AG08396 (cell line): ENCODE measurements around the gene NEK2.
"Not testable (repeated sequence)": the region's sequence is repeated elsewhere in the genome, so short reads cannot be mapped to it uniquely, and the experiment has no call there.

Experiments used
- DNase-seq: peaks from one replicate; pipeline ENCODE4 v3.0.0; 2012; ENCODE audit warnings: low spot score, mixed read lengths

NEK2 gene

DNA sequence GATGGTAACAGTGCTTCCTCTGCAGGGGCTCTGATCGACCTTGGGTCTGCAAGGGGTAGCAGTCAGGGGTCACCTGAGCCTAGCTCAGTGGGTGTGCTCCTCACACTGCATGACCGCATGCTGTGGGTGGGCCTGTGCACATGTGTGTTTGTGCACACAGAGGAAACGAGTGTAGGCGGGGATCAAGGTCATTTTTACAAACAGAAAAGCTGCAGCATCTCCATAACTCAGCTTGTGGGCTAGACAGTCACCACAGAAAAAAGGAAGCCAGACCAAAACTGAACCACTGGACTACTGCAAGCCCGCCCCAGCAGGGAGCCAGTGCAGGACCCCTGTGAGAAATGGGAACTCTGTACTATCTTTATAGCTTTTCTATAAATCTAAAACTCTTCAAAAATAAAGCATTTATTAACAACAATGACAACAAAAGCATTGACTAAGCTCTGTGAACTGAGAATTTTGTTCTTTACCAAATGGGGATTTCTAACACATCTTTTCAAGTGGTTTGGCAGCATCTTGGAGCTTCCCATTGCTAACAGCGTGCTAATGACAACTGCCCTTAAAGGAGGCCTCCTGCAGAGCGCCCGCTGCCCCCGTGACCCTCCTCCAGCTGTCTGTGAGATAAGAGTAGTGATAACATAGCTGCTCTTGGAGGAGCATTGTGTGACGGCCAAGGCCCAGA lies 19.9 kb upstream of the NEK2 start:
- no peak for DNase-seq

DNA sequence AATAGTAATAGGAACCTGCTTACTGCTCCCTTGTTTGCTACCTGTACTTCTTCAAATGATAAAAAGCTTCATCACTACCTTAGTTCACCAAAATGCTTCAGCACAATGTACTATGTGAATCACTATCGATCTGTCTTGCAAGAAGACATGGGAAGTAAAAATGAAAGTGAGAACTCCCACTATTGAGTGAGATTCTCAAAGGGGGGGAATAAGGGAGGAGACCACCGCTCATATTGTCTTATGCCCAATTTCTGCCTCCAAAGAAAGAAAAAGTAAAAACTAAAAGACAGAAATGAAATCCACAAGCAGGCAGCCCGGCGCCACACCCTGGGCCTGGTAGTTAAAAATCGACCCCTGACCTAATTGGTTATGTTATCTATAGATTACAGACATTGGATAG lies 18.5 kb upstream of the NEK2 start:
- not testable (repeated sequence) for DNase-seq

DNA sequence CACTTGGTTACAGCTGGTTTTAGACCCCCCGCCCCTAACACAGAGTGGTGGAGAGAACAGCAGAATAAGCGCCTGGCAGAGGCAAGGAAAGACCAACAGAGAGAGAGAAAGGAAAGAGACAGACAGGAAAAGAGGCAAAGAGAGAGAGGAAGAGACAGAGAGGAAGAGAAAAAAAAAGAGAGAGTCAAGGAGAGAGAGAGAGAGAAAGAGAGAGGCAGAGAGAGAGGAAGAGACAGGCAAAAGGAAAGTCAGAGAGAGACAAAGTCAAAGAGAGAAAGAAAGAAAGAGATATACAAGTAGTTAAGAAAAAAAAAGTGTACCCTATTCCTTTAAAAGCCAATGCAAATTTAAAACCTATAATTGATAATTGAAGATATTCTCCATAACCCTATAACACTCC lies 13.0 kb upstream of the NEK2 start:
- no peak for DNase-seq

DNA sequence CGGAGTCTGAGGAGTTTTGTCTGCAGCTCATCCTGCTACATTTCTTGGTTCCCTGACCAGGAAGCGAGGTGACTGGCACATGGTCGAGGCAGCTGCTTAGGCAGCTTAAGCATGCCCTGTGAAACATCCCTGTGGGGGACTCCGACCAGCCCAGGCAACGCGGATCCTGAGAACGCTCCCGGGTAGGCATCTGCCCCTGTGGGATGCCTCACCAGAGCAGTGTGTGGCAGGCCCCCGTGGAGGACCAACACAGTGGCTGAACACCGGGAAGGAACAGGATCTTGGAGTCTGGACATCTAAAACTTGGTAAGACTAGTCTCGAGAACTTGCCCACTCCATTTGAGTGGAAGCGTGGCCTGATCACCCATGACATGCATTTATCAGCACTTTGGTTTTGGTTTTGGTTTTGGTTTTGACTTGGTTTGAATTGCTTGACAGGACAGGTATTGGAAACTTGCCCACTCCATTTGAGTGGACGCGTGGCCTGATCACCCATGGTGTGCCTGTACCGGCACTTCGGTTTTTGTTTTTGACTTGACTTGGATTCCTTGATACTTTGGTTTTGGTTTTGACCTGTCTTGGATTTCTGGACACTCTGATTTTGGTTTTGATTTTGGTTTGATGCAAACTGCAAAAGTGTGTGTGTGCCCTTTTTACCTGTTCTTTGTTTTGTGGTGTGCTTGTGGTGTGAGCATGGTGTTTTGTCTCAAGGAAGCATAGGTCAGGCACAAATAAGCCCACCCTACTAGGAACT lies 12.2 kb upstream of the NEK2 start:
- DNase-seq = no peak

DNA sequence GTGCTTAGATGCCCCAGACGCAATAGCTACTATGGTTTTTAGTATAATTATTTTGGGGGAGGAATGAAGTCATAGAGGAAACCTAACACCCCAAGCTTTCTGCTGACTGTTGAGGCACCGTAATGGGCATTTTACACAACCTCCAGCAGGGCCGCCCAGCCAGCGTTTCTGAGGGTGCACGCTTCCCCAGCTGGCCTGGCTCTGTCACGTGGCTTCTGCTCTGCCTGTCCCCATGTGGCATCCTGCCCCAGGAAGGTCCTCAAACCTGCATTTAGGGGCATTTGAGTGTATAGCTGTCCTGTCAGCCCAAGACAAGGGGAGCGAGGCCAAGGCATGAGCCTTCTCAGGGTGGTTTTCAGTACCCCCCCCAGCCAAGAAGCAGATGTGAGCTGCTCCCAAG lies 10.4 kb upstream of the NEK2 start:
- no peak for DNase-seq

DNA sequence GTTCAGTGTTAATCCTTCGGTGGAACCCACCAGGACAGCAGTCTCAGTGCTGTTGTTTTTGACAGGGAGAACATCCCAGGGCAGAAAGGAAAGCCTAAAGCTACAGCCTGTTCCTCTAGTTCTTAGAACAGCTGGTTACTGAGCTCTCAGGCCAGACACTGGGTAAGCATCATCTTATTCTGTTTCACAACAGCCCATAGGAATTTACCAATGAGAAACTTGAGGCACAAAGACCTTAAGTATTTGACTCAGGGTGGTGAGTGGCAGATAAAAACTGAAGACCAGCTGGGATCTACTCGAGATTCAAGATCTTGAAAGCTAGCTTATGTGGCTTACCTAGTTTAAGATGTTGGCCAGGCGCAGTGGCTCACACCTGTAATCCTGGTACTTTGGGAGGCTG lies 9.4 kb upstream of the NEK2 start:
- no peak for DNase-seq

DNA sequence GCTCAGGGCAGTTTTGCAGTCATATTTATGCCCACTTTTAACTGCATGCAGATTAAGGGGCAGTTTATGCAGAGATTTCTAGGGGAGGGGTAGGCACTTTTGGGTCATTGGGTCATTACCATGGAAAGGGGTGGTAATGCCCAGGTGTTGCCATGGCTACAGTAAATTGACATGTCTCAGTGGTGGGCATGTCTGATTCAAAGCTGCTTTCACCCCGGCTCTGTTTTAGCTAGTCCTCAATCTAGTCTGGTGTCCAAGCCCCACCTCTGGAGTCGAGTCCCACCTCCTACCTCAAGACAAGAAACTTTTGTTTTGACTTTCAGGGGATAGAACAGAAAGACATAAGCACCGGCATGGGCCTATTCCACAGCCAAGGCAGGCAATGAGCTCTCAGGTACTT lies 8.9 kb upstream of the NEK2 start:
- no peak for DNase-seq

DNA sequence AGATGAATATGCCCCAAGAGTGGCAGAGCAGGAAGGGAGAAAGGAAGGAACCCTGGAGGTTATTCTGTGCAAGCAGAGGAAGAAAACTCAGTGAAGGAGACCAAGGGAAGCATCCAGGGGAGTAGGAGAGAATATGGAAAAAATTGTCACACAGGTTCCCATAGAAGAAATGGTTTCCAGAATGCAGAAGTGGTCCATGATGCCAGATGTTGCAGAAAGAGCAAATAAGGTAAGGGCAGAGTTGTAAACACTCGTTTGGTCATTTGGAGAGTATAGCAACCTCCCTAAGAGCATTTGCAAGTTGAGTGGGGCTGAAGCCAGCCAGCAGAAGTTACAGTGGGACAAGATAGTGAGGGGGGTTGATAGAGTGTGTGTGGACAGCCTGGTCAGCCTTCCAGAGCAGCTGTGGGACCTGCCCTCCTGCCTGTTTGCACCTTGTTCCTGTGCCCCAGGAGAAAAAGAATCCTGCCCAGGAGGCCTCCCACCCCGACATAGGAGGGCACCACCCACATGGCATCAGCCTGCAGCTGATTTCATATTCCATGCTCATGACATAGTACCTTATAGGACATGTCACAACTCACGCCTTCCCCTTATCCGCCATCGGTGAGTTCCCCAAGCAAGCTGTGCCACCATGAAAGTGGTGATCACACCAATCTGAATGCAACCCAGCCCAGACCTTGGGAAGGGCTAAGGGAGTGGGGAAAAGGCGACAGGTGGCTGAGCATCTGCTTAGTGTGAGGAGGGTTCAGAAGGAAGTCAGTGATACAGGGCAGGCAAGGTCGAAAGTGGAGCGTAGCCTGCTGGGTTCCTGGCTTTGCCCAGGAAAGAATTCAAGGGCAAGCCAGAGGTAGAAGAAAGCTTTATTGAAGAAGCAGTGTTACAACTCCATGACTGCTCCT lies 8.2 kb upstream of the NEK2 start:
- no peak for DNase-seq

DNA sequence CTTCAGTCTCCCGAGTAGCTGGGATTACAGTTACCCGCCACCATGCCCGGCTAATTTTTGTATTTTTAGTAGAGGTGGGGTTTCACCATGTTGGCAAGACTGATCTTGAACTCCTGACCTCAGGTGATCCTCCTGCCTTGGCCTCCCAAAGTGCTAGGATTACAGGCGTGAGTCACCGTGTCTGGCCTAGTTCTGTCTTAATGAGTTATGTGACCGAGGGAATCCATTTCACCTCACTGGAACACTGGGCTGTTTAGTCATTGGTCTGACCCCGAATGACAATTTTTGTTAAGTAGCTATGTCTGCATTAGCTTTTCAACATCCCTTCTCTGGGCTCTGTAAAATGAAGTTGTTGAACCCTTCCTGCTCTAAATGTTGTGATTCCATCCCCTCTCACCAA lies 6.8 kb upstream of the NEK2 start:
- not testable (repeated sequence) for DNase-seq

DNA sequence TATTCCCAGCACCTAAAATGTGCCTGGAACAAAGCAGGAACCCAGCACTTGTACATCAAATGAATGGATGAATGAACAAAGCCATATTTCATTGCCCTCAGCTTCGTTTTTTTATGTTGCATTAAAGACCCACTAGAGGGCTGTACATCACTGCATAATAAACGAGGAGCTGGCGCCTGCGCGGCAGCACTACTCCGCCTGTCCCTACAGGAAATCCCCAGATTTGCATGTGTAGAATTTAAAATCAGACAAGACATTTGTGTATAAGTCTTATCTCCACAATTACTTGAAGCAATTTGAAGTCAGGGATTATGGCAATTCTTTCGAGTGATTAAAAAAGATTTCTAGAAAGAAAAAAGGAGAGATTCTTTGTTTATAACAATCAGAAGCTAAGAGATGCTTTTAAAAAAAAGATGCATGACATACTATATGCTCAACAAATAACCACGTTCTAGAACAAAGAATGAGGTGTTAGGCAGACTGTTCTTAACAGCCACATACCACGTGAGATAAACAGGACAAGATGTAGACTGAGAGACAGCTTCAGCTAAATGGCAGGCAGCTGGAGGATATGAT lies 5.4 kb upstream of the NEK2 start:
- DNase-seq = peak; percentile 85

DNA sequence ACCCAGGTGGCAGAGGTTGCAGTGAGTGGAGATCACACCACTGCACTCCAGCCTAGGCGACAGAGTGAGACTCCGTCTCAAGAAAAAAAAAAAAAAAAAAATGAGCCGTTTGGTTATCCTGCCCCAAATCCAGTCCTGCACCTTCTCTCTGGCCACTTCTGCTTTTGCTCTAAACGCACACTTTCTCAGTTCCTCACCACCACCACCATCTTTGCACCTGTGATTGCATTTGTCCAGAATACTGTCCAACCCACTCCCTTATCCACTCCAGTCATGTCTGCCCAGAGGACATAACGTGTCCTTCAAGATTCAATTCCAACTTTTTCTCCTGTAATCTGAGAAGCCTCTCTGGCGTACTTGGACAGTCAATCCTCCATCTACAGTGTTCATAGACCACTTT lies 2.2 kb upstream of the NEK2 start:
- no peak for DNase-seq

DNA sequence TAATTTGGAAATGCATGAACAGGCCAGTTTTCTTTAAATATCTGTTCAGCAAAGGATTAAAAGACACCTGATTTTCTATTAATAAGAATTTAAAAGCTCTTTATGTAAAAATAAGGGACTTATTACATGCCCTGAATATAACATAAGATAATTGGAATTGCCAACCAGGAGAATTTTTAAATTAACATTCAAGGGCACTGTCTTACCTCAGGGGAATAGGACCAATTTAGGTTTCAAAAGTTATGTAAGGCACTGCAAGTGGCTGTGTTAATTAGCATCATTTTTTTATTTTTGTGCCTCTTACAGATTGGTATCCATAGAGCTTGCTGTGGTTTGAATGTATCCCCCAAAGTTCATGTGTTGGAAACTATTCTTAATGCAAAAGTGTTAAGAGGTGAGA lies 1.3 kb upstream of the NEK2 start:
- DNase-seq = no peak

DNA sequence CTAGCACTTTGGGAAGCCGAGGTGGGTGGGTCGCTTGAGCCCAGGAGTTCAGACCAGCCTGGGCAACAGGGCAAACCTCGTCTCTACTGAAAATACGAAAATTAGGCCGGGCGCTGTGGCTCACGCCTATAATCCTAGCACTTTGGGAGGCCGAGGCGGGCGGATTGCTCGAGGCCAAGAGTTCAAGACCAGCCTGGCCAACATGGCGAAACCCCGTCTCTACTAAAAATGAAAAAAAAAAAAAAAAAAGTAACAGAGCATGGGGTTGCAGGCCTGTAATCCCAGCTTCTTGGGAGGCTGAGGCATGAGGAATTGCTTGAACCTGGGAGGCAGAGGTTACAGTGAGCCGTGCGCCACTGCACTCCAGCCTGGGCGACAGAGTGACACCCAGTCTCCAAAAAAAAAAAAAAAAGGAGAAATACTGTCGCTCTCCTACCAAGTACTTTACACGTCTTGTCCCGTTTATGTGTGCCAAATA lies 724 bp upstream of the NEK2 start:
- no peak for DNase-seq

DNA sequence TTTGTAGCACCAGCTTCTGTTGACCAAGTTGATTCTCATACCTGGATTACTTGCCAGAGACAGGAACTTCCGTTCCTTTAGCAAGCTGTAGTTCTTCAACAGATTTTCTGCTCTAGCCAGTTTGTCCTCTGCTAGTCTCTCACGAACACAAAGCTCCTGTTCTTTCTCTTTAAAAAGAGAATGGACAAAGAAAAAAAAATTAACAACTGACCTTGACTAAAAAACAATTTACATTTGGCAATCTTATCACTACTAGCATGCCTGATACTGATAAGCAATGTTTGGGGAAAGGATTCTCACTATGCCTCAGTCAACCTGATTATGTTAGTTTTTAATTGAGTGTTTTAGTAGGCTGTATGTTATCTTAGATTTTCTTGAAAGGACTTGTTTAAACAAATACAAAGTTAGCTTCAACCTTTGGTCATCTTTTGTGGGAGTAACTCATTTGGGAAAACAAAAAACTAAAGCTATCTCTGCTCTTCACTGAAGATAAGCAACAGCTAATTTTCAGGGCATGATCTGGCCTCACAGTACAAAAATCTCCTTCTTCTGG lies 8.3 kb downstream of the NEK2 start:
- DNase-seq = no peak

DNA sequence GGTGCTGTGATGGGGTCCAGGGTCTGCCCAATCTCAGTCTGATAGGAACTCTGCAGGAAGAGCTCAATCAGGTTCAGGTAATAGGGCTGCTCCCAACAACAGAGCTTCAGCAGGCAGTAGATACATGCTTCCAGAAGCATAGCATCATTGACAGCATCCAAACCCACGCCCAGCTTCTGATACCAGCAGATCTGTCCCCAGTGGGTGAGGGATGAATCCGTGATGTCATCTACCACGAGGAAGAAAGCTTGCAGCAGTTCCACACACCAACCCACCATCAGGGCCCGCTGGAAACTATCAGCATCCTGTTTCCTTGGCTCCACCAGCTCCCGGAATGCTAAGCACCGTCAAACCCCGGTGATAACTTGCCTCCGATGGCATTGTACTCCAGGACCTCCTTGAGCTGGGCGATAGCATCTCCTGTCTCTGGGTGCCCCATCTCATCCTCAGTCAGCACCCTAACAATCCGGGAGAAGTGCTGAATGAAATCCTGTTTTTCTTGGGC lies 14.7 kb downstream of the NEK2 start:
- DNase-seq = no peak

DNA sequence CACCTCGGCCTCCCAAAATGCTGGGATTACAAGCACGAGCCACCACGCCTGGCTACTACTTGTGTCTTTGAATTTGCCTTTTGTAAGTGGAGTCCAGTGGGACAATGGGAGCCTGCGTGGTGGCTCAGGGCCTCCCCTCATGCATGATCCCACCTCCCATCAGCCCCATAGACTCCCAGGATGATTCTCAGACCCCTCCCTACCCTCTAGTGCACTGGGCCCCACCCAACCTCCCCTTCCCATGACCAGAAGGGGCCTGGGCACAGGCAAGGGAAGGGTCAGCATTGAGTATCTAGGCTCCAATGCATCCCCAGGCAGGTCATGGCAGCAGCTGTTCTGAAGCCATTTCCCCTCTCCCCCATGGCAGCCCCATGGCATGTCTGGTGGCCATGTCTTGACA lies 18.7 kb downstream of the NEK2 start:
- DNase-seq = no peak

DNA sequence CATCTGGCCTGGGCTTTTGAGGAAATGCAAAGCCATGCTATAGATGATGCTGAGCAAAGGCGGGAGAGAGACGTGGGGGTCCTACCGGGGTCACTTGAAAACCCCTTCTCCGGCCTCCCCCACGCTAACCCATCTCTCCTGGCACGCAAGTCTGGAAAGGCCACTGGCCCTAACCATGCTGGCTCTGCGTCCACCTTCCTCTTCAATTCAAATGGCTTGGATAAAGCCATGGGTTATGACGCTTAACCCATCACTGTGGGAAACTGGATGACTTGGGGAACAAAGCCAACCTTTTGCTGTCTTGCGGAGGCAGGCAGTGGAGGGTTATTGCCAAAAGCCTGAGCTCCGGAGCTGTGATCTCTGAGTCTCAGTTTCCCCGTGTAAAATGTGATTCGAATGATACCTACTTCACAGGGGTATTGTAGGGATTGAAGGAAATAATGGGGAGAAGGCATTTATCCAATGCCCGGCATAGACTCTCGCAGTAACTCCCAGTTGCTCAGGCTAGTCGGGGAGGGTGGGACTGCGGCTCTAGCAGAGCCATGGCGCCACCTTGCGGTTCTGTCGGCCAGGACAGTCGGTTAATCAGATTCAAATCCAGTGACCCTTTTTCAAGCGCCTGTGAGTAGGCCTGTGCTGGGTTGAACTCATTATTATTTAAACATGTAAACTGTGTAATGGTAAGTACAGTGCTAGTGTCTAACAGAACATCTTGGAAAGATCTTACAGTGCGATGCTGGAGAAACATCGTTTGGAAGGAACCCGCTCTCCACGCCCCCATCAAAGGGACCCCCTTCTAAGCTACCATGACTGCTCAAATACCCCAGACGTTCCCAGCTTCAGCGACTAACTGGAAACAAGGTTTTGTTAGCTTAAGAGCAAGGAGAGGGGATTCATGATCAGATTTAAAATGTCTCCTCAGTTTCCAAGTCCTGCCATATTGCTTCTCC lies 20.3 kb downstream of the NEK2 start:
- DNase-seq = peak; percentile 78

DNA sequence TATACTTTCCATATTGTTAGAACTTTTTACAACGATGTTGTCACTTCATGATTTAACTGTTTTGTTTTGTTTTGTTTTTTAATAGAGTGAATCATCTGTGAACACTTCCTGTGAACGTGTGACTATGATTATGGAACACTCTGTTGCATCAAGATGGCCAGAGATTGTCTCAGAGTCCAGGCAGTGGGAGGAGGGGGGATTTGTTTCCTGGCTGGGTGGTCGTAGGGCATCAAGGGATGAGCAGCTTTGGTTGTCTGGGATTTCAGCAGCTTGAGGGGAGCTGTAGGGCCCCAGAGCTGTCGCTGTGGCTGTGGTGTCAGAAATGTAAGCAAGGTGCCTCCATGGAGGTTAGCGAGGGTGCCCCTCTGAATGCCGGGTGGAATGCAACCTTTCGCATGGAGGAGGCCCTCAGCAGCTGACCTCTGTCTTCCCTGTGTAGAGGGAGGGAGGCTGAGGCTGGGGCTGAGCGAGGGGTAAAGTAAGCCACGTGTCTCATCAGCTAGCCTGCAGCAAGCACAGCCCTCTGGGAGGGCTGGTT lies 21.4 kb downstream of the NEK2 start:
- DNase-seq = no peak

DNA sequence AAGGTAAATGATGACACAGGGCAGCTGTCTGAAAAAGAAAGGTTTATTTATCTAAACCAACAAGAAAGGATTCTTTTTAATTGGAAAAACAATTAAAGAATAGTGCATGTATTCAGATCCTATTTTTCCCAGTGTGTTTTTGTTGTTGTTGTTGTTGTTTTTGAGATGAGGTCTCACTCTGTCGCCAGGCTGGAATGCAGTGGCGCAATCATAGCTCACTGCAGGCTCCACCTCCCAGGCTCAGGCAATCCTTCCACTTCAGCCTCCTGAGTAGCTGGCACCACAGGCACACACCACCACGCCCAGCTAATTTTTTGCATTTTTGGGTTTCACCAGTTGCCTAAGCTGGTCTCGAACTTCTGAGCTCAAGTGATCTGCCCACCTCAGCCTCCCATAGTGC lies 22.1 kb downstream of the NEK2 start:
- DNase-seq = no peak

DNA sequence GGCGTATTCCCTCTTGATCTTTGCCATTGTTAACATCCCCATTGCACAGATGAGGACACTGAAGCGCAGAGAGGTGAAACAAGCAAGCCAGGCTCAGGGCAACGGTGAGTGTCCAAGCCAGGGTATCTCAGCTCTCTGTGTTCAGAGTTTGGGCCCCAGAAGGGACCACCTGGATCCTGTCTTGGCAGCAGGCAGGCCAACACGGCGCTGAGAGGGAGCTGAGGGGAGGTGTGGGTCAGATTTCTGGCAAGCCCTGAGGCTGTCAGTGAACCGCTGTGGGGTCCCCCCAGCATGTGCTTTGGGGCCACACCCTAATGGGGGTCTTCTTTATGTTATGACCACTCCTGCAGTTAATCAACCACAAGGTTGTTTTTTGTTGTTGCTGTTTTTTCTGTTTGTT lies 23.1 kb downstream of the NEK2 start:
- no peak for DNase-seq
